ENCODE data around the gene TYW1.
"Not testable (repeated sequence)": the region's sequence is repeated elsewhere in the genome, so short reads cannot be mapped to it uniquely, and the experiment has no call there.

DNA sequence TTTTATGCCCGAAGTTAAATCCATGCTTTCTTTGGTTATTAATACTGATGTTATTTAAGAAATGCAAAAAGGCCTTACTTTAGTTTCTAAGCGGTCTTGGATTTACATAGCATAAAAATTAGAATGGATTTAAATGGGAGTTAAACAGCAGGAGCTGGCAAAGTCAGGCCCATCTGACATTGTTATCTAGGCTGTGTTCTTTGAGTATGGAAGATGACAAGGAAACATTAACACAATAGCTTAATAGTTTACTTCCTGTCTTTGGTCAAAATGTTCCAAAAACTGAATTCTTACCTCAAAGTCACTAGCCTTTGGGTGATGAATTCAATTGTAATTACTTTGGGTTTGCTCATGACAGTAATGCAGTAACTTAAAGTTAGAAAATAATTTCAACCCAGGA is 123.9 kb downstream of the TYW1 start:
- TF ChIP-seq, protein P1, sequence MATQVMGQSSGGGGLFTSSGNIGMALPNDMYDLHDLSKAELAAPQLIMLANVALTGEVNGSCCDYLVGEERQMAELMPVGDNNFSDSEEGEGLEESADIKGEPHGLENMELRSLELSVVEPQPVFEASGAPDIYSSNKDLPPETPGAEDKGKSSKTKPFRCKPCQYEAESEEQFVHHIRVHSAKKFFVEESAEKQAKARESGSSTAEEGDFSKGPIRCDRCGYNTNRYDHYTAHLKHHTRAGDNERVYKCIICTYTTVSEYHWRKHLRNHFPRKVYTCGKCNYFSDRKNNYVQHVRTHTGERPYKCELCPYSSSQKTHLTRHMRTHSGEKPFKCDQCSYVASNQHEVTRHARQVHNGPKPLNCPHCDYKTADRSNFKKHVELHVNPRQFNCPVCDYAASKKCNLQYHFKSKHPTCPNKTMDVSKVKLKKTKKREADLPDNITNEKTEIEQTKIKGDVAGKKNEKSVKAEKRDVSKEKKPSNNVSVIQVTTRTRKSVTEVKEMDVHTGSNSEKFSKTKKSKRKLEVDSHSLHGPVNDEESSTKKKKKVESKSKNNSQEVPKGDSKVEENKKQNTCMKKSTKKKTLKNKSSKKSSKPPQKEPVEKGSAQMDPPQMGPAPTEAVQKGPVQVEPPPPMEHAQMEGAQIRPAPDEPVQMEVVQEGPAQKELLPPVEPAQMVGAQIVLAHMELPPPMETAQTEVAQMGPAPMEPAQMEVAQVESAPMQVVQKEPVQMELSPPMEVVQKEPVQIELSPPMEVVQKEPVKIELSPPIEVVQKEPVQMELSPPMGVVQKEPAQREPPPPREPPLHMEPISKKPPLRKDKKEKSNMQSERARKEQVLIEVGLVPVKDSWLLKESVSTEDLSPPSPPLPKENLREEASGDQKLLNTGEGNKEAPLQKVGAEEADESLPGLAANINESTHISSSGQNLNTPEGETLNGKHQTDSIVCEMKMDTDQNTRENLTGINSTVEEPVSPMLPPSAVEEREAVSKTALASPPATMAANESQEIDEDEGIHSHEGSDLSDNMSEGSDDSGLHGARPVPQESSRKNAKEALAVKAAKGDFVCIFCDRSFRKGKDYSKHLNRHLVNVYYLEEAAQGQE (tag by site-specific recombination; IDR thresholded peaks at IDR 0.05): not testable (repeated sequence)
- TF ChIP-seq, protein P2, sequence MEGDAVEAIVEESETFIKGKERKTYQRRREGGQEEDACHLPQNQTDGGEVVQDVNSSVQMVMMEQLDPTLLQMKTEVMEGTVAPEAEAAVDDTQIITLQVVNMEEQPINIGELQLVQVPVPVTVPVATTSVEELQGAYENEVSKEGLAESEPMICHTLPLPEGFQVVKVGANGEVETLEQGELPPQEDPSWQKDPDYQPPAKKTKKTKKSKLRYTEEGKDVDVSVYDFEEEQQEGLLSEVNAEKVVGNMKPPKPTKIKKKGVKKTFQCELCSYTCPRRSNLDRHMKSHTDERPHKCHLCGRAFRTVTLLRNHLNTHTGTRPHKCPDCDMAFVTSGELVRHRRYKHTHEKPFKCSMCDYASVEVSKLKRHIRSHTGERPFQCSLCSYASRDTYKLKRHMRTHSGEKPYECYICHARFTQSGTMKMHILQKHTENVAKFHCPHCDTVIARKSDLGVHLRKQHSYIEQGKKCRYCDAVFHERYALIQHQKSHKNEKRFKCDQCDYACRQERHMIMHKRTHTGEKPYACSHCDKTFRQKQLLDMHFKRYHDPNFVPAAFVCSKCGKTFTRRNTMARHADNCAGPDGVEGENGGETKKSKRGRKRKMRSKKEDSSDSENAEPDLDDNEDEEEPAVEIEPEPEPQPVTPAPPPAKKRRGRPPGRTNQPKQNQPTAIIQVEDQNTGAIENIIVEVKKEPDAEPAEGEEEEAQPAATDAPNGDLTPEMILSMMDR (tag by site-specific recombination; IDR thresholded peaks at IDR 0.05): not testable (repeated sequence)
- TF ChIP-seq ZNF513, ZNF623 (tag by site-specific recombination; IDR thresholded peaks at IDR 0.05): not testable (repeated sequence)

Measured in HEK293 (cell line).